Tongue (tissue), 2 donors: ENCODE data around the gene MCTP1. TPM values are rescaled to one million over a fixed set of nuclear protein-coding genes. Genes with fewer than 3 reads are reported as not detected.

Experiments
- DNase-seq: peaks from one replicate; pipeline ENCODE4 v3.0.0-alpha.2; 2015
- total RNA-seq: library from RNA; depleted of rRNA; stranded (reverse); fragments of >200 nt; gene quantifications from one replicate; pipeline ENCODE4 v1.2.3, GENCODE V29; 2014

The MCTP1 gene
- total RNA-seq, 1 donor from 2014 or later = 41.4 TPM

DNA sequence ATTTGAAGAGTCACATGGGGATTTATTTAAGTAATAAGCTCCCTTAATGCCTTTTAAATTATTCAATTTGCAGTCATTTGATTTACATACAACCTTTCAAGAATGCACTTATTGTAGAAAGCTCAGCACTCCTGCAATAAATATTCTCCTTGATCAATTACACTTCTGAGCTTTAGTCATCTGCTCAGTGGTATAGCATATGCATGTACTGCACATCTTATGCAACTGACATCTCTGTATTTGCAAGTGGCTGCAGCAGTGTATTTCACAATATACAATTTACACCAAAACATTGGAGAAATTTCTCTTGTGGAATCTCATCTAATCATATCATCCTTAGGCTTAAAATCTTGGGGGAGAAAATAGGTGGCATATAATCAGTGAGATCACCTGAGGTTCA lies 340.7 kb downstream of the MCTP1 start:
- no peak for DNase-seq

DNA sequence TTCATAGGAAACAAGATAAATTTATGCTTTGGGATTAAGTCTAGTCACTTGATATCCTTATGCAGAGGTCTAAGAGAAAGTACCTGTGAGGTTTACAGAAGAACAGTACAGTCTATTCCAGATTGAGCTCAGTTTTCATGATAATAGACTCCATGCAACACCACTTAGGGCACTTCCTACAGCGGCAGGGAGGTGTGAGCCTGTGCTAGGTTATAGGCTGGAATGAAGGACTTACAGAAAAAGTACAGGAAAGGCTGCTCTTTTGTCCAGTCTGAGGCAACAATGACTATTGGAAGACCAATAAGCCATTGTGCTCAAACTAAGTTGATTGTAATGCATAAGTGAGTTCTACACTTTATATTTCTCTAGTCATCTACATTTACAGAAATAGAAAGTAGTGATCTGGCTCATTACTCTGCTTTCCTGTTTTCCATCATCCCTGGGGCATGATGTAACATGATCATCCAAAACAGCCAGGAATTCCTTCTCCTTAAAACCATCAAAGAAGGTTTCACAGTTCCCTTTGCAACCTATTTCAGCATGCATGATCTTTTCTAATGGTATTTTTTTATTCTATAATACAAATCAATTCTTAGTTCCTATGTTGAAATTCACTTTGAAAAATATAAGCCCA lies 343.7 kb downstream of the MCTP1 start:
- DNase-seq = no peak

DNA sequence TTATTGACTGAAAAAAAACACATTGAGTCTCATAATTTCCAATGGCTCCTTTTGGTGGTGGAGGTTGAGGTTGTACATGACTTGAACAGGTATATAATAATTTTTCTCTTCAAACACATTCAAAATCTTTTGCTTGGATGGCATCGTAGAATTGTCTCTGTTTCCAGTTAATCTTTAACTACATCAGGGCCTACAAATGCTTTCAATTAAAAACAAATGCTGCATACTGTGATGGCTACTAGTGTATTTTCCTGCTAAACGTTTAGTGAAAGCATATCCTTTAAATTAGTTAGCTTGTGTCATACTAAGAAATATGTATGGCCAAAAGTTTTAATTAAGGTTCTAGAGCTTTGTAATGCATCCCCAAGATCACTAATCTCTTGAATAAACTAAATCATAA lies 352.6 kb downstream of the MCTP1 start:
- DNase-seq = no peak

DNA sequence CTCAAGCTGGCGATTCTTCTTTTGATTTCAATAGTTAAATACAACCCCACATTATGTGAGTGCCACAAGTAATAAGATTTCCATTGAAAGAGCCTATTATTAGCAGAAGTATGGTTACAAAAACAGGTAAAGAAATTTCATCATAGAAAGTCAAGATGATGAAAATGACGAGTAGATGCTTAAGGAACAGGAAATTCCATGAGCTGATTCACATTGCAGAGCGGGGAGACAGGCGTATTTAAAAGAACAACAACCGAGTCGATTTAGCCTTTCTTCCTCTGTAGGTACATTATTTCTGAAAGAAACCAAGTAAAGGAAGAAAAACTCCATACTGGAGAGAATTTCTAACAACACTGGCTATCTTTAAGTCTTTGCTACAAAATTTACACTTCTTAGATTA lies 356.0 kb downstream of the MCTP1 start:
- DNase-seq = no peak

DNA sequence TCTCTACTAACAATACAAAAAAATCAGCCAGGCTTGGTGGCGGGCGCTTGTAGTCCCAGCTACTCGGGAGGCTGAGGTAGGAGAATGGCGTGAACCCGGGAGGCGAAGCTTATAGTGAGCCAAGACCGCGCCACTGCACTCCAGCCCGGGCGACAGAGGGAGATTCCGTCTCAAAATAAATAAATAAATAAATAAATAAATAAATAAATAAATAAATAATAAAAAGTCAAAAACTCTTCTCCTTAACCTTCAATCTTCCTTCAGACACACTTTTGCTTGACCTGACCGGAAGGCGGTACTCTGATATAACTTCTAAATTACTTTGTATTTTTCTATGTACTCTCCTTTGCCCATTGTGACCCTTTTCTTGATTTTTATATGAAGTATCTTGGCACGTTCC lies 364.3 kb downstream of the MCTP1 start:
- no peak for DNase-seq

DNA sequence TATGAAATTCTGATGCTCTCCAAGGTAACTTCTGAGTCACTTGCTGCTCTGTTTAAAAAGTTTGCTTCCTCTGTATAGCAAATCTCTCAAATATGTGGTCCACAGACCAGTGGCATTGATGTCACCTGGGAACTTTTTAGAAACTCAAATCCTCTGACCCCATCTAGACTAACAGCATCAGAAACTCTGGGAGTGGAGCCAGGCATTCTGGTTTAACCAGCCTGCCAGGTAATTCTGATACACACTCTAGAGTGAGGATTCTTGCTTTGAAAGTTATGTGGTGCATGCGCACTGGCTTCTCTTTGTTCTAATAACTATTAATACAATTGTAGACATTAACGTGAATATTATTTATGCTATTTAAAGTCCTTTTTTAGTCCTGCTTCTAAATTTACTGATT lies 368.3 kb downstream of the MCTP1 start:
- DNase-seq = peak; percentile 35

DNA sequence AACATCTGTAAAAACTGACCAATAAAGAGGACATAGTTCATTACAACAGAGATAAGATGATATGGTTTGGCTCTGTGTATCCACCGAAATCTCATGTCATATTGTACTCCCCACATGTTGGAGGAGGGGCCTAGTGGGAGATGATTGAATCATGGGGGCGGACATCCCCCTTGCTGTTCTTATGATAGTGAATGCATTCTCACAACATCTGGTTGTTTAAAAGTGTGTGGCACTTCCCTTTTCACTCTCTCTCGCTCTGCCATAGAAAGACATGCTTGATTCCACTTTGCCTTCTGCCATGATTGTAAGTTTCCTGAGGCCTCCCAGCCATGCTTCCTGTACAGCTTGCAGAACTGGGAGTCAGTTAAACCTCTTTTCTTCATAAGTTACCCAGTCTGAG lies 373.6 kb downstream of the MCTP1 start:
- no peak for DNase-seq

DNA sequence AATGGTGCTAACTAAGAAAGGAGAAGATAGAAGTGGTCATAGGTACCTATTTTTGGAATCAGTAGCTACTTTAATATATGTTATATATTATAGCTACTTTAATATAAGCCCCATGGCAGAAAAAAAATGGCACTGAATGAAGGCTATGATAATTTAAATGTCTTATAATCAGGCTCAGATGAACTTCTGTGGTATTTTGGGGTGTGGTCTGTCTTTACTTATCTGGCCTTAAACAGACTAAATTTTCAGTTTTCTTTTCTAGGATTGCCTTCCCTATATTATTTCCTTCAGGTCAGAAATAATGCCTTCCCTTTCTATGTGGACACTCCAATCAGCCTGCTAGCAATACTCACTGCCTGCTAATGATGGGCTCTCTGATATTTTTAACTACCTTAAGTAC lies 374.2 kb downstream of the MCTP1 start:
- no peak for DNase-seq

DNA sequence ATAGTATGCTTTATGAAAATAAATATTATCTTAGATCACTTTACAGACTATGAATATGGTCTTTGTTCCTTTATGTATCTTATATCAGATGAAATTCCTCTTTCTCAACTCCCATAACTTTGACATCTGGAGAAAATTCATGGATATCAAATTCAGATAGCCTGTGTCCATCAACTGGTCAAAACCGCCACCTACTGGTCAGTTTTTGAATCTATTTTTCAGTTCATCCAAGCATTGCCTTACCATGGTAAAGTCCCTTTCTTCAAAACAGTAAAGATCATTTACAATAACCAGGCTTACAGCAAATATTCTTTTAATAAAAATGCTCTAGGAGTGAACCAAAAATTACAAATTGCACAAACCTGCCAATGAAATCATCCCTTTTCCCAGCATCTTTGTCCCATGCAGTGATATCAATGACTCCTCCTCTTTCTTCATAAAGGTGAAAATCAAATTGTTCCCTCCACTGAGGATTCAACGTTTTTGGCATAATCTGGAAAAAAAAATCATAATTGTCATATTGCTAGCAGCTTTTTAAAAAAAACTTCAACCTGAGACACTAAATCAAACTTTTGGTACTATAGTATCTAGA lies 375.9 kb downstream of the MCTP1 start:
- peak; percentile 49 for DNase-seq

DNA sequence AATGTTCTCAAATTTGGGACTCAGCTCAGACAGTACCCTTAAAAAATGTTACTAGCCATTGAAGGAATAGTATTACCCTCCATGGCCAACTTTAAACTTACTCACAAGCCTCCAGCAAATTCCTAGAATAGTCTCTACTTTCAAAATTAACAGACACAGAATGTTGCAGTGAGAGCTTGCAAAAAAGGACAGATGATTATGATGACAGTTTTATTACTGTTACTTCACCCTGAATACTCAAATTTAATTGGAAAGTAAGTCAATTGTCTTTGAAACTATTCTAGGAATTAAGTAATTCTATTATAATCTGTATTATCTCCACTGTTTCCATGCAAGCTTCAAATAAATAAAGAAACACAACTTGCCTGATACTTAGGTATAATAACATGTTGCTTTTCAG lies 378.1 kb downstream of the MCTP1 start:
- no peak for DNase-seq

DNA sequence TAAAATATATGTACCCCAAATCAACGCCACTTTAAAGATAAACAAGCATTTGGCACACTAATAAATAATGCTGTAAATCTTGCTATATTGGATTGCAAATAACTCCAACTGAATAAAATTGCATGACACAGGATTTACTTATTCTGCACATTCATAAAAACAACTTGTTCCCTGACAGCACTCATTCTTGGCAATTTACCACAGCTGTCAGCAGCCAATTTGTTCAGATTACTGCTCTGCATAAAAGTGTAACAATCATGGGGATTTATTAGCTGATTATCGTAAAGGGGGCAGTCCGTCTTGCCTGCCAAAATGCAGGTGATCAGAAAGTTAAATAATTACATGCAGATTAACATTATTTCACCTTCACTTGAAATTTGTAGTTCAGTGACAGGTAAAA lies 381.2 kb downstream of the MCTP1 start:
- DNase-seq = no peak

DNA sequence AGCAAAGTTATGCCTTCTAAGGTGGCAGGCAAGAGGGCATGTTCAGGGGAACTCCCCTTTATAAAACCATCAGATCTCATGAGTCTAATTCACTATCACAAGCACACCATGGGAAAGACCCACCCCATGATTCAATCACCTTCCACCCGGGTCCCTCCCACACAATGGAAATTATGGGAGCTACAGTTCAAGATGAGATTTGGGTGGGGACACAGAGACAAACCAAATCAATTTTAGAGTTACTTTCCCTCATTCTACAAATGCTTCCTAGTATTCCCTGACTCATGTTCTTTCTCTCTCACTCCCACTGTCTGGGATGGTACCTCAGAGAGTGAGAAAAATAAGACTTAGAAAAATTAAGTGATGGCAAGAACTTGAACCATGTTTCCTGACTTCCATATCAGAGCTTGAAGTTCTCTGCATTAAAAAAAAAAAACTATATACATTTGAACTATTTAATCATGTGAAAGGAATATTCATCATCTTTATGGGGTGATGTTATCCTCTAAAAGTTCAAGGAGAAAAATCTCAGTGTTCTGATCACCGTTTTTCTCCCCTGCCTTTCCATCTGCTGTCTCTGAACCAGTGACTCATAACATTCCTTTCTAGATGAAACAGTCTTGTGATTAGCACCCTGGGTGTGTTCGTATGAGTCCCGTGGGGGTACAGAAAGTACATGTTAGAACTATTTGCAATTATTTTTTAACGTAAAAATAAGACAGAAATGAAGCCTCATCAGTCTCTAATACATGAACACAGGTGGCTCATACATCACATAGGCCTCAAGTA lies 383.5 kb downstream of the MCTP1 start:
- DNase-seq = no peak

DNA sequence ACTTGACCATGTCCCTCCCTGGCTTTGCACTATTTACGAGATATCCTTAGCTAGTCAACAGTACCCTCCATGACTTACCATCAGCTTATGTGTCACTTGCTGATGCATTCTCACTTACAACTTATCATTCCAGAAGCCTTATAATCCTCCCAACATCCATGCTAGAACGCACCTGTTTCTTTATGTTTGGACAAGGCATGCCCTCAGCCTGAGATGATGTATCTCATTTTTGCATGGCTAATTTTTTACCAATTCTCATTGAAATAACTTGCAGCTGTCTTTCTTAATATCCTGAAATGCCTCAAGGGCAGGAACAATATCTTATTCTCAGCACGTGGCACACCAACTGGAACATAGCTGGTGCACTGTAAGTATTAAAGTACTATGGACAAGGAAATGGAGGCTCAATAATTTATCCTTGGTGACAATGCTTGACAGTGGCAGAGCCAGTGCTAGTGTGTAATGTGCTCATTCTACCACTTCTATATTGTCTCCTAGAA lies 384.8 kb downstream of the MCTP1 start:
- DNase-seq = no peak

DNA sequence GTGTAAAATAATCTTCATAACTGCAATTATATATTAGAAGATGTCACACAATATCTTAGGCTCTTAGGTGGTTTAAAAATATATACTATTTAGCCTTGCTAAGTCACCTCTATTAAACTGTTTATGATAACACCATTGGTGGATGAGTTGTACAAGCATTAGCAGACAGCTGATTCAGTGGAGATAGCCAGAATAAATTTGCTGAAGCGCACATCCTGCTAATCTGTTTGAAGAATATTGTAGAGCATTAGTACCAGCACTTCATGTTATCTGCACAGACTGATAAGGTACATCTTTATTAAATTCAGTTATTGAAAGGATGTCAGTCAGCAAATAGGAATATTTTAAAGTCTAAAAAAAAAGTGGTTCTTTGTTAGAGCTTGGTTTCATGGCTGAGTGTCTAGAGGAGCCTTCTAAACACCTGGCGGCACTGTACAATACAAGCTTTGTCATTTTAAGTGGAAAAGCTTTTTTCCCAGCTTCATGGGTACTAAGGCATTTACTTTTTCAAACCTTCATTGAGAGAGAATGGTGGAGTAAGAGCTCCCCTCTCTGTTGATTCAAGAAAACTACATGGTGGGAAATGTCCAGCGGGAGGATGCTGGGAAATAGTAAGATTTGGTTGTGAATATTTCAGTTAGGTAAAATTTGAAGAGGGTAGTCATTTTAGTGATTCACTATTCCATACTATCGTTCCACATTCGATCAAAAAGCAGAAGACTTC lies 391.3 kb downstream of the MCTP1 start:
- DNase-seq = peak; percentile 10

DNA sequence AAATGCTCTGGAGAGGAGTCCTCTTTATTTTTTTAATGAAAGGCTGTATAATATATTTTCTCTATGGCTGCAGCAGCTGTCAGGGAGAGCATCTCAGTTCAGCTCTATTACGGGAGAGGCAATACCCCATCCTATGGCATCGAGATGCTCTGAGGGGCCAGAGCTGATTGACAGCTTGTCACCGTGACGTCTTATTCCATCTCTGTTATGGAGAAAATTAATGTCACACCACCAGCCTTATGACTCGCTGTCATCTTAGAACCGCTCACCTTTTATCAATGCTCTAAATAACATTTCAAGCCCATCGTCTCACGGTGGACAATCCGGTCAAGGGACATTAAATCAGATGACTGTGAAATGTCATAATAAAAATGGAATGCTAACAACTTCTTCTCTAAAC lies 392.9 kb downstream of the MCTP1 start:
- DNase-seq = no peak

DNA sequence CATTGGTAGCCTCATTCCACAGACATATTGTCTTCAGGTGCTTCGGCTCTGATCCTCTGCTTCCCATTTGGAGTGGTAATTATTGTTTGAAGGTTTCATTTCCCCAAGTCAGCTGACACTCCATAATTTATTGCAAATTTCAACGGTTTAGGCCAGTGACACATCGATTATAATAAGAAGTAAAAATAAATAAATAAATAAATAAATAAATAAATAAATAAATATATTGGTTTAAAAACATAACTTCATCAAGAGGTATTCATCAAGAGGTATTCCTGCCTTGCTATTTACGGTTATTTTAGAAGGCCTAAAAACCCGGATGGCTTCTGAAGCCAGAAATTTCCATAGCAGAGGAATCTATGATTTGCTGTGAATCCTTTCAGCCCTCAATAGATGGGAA lies 393.3 kb downstream of the MCTP1 start:
- no peak for DNase-seq

DNA sequence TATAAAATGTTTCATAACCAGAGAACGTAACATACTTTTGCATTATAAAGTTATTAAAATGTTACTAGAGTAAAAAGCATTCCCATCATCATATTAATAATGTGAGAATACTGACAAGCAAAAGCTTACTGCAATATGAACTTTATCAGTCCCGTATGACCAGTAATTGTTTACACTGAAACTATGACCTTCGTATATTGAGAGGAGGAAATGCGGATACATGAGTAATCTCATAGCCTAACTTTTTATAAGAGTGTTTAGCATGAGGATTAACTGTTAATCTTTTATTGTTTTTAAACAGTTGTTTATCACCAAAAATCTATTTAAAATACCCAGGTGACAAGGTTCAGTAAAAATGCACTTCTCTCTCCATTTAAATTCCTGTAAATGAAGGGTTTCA lies 394.0 kb downstream of the MCTP1 start:
- no peak for DNase-seq

DNA sequence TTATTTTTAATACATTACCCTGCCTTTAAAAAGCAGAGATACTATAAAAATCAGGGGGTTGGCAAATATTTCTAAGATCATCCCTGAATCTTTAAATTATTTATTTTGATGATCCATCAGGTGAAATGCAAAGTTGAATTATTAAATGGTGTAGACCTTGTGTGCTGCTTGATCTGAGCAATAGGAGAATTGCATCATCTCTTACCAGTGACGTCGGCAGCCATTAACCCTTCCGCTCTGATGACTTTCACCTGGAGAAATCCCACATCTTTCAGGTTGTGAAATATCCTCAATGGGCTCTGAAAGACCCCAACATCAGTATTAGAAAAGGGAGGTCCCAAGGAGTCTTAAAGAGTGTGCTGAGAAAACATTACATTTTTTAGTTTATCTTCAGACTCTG lies 396.2 kb downstream of the MCTP1 start:
- no peak for DNase-seq

DNA sequence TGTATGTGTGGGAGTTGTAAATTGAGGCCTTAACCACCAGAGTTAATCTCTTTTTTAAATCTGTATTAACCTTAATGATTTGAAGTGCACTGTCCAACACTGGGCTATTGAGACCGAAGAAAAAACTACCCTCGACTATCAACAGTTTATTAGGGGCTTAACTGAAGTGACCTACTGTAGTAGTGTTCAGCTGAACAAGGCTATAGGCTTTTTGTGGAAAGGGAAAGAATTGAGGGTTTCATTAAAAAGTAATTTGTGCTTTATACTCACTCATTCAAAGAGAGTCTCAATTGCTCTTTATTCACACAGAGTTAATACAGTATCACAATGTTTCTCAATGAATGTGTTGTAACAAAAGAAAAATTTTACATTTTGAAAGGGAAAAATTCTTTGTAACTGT lies 399.0 kb downstream of the MCTP1 start:
- DNase-seq = no peak

DNA sequence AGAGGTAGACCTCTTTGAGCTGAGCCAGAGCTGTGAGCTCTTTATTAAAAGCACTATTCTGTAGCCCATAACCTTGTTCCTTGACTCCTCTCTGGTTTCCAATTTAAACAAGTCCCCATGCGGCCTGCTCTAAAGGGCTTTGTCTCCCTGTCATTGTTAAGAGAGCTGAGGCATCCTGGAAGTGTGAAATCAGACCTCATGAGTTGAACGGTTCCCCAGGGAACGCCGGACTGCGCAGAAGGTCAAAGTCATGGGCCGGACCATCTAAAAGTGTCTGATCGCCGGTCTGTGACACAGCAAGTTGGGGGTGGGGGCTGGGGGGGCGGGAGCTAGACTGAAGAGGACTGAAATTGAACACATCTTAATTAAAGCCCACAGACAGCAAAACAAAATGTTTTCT lies 400.6 kb downstream of the MCTP1 start:
- no peak for DNase-seq

DNA sequence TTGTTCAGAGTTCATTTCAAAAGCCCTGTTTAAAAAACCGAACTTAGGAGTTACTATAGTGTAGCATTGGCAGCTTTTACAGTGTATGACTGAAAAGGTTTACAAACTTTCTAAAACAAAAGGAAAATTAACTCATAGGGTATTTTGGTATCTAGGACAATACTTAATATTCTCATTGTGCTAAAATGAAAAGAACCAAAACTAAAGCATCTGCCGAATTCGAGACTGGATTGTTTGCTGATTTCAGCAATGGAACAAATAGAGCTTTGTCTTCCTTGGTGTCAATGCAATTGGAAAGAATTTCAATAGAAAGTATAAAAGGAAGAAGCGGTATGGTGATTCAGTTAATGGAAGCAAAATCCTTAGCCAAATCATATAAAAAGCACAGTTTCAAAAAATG lies 412.4 kb downstream of the MCTP1 start:
- DNase-seq = no peak

DNA sequence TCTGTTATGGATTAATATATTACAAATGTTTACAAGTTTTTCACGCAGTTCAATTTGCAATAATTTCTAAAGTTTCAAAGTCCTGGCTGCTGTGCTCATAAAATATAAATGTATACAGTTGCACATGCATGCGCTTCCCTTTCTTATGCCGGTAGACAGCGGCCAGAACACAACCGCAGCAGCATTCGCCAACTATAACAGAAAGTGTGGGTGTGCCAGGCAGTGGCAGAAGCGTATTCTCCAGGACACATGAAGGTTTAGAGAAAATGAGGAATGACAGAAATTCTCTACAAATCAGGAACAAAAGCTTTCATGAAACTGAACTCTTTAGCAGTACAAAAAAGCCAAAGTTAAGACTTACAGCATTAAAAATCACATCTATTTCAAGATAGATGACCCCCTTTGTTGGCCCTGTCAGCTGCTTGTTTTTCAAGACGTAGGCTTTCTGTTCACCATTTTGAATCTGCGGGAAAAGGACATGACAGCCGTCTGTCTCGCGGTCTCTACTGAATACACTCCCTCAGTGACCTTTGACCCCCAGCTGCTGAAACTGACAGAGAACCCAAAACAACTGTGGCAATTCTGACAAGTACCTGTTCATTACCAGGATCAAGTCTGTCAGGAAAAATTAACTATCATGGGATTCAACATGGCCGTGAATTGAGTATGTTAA lies 414.2 kb downstream of the MCTP1 start:
- no peak for DNase-seq
